ENCODE results near the gene CFAP157.

Gene CFAP157

GRCh38 chr9:127729522-127730256, 22.9 kb downstream of the CFAP157 start:
- no peak for DNase-seq
- Histone ChIP-seq H3K27ac (no peak overlapping the region), H3K4me3 (ENCODE audit: low read depth, low read length) (no peak overlapping the region), H3K36me3 (replicated peaks) (no peaks in the 10 kb centered on the region), H3K27me3 (replicated peaks) (no peaks in the 10 kb centered on the region)
- in situ Hi-C loops (cut with HindIII; ENCODE audit: low pct_ligation_motif_present, low sequenced_read_pairs) = no loop called here
- TF ChIP-seq, protein P1, sequence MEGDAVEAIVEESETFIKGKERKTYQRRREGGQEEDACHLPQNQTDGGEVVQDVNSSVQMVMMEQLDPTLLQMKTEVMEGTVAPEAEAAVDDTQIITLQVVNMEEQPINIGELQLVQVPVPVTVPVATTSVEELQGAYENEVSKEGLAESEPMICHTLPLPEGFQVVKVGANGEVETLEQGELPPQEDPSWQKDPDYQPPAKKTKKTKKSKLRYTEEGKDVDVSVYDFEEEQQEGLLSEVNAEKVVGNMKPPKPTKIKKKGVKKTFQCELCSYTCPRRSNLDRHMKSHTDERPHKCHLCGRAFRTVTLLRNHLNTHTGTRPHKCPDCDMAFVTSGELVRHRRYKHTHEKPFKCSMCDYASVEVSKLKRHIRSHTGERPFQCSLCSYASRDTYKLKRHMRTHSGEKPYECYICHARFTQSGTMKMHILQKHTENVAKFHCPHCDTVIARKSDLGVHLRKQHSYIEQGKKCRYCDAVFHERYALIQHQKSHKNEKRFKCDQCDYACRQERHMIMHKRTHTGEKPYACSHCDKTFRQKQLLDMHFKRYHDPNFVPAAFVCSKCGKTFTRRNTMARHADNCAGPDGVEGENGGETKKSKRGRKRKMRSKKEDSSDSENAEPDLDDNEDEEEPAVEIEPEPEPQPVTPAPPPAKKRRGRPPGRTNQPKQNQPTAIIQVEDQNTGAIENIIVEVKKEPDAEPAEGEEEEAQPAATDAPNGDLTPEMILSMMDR (IDR thresholded peaks at IDR 0.05; ENCODE audit: low read depth, low read length, missing control alignments) = no peak

- H3K4me3 ChIP-seq (ENCODE audit: low read depth, low read length) = no peak overlapping the region
- in situ Hi-C loops (cut with HindIII; ENCODE audit: low pct_ligation_motif_present, low sequenced_read_pairs) = no loop called here
- no peak for DNase-seq
- TF ChIP-seq, protein P1 (IDR thresholded peaks at IDR 0.05; ENCODE audit: low read depth, low read length, missing control alignments) = no peak
- H3K36me3 ChIP-seq (replicated peaks) = no peaks in the 10 kb centered on the region
- H3K27ac ChIP-seq = no peak overlapping the region
- no peaks in the 10 kb centered on the region for H3K27me3 ChIP-seq (replicated peaks)
Observed at GRCh38 chr9:127730262-127730661, 23.5 kb downstream of the CFAP157 start.

DNA sequence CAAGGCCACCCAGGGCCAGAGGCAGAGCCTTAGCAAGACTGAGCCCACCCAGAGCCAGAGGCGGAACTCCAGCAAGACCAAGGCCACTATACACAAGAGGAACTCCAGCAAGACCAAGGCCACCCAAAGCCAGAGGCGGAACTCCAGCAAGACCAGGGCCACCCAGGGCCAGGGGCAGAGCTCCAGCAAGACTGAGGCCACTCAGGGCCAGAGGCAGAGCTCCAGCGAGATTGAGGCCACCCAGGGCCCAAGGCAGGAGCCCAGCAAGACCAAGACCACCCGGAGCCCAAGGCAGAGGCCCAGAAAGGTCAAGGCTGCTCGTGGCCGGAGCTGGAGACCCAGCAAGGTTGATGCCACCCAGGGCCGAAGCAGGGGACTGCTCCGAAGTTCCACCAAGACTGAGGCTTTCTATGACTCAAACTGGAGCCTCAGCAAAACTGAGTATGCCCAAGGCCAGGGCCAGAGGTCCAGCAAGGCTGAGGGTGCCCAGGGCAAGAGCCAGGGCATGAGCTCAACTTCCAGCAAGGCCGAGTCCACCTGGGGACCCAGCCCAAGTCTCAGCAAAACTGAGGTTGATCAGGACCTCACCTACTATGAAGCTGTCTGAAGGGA, 24.1 kb downstream of the CFAP157 start:
- TF ChIP-seq, protein P1 (IDR thresholded peaks at IDR 0.05; ENCODE audit: low read depth, low read length, missing control alignments) = no peak
- DNase-seq = no peak
- Histone ChIP-seq H3K4me3 (ENCODE audit: low read depth, low read length) (no peak overlapping the region), H3K36me3 (replicated peaks) (no peaks in the 10 kb centered on the region), H3K27ac (no peak overlapping the region), H3K27me3 (replicated peaks) (no peaks in the 10 kb centered on the region)
- in situ Hi-C loops (cut with HindIII; ENCODE audit: low pct_ligation_motif_present, low sequenced_read_pairs) = no loop called here

- in situ Hi-C loops (cut with HindIII; ENCODE audit: low pct_ligation_motif_present, low sequenced_read_pairs) = no loop called here
- TF ChIP-seq, protein P1 (IDR thresholded peaks at IDR 0.05; ENCODE audit: low read depth, low read length, missing control alignments) = no peak
- H3K4me3 ChIP-seq (ENCODE audit: low read depth, low read length) = no peak overlapping the region
- no peak overlapping the region for H3K27ac ChIP-seq
- H3K27me3 ChIP-seq (replicated peaks) = no peaks in the 10 kb centered on the region
- no peaks in the 10 kb centered on the region for H3K36me3 ChIP-seq (replicated peaks)
- DNase-seq = no peak
Observed at GRCh38 chr9:127731938-127732337, 25.1 kb downstream of the CFAP157 start.

DNA sequence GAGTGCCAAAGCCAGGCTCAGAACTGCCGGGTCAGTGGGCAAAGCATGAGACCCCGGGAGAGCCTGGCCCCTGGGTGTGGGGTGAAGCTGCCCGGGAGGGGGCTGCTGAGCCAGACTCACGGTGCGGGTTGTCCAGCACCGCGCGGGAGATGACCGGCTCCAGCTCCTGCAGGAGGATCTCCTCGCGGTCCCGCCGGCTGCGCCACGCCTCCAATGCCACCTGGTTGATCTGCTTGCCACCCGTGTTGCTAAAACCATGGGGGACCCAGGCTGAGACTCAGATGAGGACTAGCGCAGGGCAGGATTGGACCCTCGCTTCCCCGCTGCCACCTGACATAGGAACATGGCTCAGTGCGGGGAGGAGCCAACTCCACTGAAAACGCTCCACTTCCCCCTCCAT, 25.7 kb downstream of the CFAP157 start:
- TF ChIP-seq, protein P1 (IDR thresholded peaks at IDR 0.05; ENCODE audit: low read depth, low read length, missing control alignments) = no peak
- Histone ChIP-seq H3K4me3 (ENCODE audit: low read depth, low read length) (no peak overlapping the region), H3K27ac (no peak overlapping the region), H3K27me3 (replicated peaks) (no peaks in the 10 kb centered on the region), H3K36me3 (replicated peaks) (no peaks in the 10 kb centered on the region)
- in situ Hi-C loops (cut with HindIII; ENCODE audit: low pct_ligation_motif_present, low sequenced_read_pairs) = no loop called here
- no peak for DNase-seq

Measured in brain microvascular endothelial cell (primary cell).